Right hindlimb (tissue), 1 donor: ENCODE results near the gene TOM1L1.

Source experiments
- DNase-seq: peaks from one replicate; pipeline ENCODE4 v3.0.0-alpha.2; 2018

The TOM1L1 gene

DNA sequence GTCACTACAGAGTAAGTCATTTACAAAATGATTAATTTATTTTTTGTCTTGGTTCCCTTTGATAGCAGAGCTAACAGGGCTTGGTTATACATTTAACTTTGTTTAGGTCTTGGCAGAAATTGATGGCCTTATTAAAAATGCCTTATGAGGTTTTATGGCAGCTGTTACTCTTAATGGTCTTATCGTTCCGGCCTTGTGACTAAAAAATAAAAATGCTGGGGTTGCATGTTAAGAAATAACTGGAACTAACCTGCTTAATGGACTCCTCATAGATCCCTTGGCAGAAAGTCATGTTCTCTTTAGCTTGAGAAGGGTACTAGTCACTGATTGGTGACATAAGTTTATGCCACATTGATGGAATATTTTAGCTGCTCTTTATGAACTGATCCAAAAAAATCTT is 49.5 kb downstream of the TOM1L1 start:
- no peak for DNase-seq

DNA sequence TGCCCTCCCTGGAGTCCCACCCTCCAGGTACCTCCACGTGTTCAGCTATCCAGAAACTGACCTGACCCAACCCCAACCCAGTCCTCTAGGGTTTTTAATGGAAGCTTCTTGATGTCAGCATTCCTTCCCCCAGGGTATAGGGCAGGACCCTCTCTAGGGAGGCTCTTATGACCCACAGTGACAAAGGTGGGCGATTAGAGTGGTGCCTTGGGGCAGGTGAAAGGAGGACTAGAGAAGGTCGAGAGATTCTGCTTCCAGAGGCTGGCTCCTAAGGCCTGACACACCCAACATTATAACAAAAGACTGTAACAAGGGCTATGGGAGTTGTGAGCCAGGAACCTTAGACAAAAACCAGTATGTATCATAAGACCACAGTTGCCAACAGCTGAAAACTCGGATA is 50.6 kb downstream of the TOM1L1 start:
- no peak for DNase-seq

DNA sequence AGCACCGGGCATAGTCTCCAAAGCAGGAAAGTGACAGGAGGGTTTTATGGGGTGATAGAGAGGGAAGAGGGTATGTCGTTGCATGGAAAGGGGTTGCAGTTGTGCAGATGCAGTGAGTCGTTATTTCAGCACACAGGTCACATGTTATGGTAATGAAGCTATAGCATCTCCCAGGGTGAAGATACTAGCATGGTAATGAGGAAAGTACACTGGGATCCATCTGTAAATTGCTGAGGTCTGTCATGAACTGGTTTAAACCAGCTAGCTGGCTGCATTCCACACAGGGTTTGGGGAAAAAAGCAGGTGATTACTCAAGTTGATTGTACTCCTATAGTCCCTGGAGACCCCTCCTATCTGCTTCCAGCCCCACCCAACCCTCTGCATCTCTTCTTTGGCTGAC is 56.1 kb downstream of the TOM1L1 start:
- no peak for DNase-seq

DNA sequence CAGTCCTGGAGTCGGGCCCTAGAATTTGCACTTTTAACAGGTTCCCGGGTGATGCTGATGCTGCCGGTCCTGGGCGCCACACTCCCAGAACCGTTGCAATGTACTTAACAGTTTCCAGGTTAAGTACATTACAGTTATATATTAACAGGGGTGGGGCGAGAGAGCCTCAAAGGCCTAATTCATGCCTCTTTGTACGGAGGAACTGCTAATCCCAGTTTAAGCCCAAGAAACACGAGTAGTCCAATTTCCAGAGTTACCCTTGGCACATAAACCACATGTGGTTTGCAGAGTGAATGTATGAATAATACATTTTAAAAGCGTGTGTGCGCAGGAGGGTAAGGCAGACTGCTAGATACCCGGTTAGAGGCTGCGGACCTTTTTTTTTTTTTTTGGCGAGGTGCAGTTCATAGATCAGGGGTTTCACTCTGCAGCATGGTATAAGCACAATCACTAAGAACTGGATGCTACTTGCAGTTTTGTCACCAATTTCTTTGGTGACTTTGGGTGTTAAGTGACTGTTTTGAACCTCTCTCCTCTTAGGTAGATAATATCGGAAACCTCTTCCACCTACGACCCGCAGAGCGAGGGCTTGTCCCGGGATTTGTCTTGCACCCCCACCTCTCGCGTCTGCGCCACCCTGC is 67.1 kb downstream of the TOM1L1 start:
- peak; percentile 28 for DNase-seq

DNA sequence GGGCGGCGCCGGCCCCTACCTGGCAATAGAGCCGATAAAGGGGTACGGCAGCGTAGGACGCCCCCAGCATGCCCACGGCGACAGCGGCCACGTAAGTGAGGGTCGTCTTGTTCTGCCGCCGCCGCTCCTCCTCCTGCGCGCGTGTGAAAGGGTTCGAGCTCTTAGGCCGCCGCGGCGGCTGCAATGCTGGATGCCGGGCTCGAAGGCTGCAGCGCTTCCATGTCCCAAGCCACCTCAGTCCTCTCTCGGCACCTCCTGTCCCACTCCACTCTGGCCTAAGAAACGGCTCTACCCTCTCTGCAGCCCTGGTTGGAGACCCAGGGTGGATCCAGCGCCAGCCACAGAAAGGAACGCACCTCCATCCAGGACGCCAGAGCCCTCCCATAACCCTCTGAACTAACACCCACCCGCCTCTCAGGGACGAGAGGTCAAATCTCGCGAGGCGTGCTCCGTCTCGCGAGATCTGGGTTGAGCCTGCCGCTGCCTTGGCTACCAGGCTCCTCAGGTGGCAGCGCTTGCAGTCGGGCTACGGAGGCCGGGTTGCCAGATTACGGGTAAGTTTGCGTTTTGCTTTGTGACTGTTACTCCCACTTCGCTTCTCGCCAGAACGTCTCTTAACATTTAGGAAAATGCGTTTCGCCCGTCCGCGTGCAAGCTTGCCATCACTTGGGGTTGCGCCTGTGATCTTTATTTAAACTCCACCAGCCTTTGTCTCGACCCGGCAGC is 67.8 kb downstream of the TOM1L1 start, which contains the start of the genes COX11 and STXBP4:
Gene COX11 (minus strand): TSS at position 393 of the 726 bp plus-strand sequence. CDS start 8 bp downstream, at position 385.
Gene STXBP4 (plus strand): TSS at position 504 of the 726 bp plus-strand sequence. CDS start 17,455 bp downstream, outside the sequence.
- DNase-seq, result peak; percentile 97

DNA sequence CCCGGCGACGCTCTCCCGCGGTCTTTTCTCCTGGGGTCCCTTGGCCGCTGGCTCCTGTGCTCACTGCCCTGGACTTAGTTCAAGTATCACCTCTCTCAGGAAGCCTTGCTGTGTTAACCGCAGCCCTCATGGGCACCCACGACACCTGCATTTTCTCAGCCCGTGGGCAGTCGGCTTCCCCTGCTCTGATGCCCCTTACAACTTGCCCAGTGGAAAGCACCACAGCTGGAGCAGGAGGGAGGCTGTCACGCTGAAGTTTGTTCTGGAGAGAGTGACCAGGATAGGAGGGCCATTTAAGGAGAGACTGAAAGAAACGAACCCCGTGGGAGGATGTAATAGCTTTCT is 68.3 kb downstream of the TOM1L1 start:
- no peak for DNase-seq

DNA sequence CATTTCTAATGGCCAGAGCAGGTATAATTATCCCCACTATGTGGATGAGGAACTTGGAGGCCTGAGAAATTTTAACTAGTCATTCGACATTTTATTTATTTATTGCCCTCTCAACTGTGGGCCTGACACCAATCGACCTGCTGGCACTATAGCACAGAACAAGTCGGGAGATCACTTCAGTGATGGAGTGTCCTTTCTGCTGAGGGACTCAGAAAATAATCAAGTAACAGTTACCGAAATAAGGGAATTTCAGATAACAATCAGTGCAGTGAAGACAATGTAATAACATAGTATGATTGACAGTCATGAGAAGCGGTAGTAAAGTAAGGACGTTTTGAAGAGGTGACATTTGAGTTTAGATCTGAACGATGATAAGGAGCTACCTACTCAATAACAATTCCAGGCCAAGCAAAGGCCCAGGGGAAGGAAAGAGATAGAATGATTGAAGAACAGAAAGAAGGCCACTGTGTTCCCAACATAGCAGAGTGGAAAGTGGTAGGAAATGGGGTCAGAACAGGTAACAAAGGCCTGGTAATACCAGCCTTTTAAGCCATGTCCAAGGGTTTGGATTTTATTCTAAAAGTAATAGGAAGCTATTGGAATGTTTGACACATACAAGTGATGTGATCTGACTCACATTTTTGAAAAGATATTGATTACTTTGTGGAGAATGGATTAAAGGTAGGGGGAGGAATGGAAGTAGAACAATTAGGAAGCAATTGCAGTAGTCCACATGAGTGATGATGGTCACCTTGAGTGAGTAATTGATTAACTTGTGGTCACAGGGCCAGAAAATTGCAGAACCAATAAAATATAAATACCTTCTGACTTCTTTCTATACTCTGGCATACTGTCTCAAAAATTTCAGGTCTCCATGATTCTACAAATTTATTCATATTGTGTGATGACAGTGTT is 69.3 kb downstream of the TOM1L1 start:
- DNase-seq, result no peak

DNA sequence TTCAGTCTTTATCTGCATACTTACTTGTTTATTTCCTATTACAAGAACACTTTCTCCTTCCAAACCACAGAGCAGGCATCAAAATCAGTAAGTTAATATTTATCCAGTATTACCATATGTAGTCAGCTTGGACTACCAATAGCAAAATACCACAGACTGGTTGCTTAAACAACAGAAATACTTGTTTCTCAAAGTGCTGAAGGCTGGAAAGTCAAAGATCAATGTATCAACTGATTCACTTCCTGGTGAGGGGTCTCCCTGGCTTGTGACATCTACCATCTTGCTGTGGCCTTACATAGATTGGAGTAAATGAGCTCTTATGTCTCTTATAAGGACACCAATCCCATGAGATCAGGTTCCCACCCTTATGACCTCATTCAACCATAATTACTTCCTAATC is 70.5 kb downstream of the TOM1L1 start:
- DNase-seq, result no peak

DNA sequence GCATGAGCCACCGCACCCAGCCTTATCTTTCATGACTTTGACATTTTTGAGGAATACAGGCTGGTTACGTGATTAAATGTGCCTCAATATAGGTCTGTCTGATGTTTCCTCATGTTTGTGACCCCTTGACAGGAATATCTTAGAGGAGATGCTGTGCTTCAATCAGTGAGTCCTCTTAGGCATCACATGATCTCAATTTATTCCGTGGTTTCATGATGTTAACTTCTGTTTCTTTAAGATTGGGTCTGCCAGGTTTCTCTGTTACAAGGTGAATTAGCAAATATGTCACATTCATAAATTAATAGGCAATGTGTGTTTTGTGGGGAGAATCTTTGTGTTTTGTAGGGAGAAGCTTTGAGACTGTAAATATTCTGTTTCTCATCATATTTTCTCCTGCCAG is 71.2 kb downstream of the TOM1L1 start:
- DNase-seq, result no peak

DNA sequence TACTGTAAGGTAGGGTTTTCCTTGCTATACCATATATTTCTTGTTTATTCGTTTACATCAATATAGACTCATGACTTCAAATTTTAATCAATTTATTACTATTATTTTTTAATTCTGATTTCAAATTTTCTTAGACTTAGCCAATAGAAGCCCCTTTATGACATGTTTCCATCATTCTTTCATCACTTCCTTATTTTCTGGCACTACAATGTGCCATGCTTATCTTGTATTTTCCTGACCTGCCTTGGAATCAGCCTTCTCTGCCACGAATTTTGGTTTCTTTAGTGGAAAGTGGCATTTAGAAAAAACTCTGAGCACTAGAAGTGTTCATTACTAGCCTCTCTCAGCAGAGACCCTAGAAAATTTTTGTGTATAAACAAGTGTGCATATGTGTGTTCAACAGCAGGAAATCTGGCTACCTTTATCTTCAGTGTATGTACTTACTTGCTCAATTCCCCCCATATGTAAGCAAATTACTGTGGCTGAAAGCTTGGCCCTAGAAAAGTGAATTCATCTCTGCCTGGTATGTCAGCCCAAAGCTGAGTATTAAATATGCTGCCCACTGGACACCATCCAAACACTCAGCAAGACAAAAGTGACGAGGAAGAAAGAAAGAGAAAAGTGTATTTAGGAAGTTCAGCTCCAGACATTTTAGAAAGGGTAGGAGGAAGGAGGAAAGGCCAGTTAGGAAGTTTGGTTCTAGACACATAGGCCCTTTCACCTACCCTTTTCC is 71.9 kb downstream of the TOM1L1 start:
- no peak for DNase-seq

DNA sequence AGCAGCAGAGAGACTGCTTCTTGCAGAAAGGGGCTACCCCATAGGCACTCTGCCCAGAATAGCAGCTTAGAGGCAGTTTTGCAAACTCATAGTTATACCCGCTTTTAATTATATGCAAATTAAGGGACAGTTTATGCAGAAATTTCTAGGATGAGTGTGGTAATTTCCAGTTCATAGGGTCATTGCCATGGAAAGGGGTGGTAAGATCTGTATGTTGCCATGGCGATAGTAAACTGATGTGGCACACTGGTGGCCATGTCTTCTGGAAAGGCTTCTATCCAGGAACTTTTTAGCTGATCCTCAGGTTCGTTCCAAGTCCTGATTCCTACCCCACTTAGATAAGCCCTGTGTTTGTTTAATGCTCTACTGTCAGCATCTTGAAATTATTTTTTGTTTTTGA is 74.1 kb downstream of the TOM1L1 start:
- DNase-seq, result no peak

DNA sequence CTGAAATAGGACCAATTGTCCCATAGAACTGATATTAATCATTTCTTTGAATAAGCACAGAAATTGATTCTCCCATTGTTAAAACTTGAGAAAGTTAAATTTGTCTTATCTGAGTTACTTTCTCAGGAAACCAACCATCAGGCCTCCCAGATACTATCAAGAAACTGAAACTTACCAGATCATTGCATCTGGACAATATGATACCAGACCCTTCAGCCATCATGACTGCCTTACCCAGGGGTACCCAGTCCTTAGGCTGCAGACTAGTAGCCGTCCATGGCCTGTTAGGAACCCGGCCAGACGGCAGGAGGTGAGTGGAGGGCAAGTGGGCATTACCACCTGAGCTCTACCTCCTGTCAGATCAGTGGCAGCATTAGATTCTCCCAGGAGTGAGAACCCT is 75.7 kb downstream of the TOM1L1 start:
- no peak for DNase-seq

DNA sequence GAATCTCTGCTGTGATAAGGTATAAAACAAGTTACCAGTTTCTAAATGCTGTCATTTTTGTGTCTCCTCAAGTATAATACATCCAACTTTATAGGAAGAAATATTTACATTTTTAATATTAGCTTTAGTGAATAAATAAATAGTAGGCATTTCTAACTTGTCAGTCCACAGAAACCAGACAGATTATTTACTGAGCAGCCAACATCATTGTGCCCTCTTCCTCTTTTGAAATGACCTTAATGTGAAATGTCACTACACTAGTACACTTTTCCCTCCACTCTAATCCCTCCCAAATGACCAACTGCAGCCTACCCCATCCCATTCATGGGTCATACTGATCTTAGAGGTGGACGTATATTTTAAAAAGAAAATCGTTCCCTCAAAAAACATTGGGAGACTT is 77.1 kb downstream of the TOM1L1 start:
- no peak for DNase-seq

DNA sequence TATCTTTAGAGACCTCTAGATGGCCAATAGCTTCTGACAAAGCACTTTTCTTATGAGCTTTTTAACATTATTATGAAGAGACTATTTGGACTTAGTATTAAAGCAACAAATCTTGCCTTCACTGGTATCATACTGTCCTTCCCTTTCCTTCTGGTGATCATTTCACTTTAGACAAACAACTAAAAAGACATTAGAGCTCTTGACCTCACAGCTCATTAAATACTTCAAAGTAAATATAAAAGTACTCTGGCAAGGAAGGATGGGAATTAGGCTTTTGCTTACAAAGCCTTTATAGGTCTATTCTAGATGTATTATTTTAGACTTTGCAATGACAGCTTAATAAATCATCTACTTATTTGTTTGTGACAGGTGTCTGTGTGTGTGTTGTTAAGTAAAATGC is 79.0 kb downstream of the TOM1L1 start:
- DNase-seq, result no peak

DNA sequence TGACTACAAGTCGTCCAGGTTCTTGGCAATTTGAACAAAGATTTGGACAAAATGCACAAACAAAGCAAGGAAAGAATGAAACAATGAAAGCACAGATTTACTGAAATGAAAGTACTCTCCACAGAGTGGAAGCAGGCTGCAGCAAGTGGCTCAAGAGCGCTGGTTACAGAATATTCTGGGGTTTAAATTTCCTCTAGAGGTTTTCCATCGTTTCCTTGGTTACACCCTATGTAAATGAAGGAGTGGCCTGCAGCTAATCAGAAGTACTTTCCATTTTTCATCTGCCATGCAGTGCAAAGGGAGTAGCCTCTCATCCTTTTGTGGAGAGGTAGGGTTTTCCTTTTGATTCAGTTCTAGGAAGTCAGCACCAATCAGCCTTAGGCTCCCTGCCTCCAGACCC is 79.7 kb downstream of the TOM1L1 start:
- DNase-seq, result no peak

DNA sequence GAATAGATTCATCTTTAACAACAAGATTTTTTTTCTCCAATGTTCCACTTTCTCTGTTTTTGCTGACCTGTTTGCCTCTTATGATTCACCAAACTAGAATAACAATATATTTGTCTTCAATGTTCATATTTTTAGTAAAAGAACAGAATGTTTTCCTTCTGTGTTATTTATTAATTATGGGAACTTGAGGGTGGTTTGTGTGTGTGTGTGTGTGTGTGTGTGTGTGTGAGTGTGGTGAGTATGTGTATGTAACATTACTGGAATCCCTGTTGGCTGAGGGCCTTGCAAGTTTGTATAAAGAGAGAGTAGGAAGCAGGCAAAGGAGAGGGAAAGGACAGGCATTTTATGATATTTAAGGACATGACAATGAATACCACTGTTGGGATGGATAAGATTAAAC is 81.7 kb downstream of the TOM1L1 start:
- DNase-seq, result no peak

DNA sequence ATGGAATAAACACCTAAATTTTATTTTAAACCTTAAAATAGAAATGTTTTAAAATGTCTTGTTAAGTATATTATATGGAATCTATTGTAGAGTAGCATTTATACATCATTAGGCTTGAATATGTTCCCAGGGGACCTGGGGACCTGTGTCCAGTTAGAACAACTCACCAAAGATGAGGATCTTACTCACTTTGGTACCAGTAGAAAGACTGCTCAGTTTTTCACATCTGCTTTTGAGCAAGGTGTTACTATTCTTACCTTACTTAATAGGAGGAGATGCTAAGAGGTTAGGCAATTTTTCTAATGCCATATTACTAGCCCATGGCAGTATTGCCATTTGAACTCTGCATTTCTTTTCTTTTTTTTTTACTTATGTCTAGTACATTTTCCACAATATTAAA is 82.6 kb downstream of the TOM1L1 start:
- no peak for DNase-seq

DNA sequence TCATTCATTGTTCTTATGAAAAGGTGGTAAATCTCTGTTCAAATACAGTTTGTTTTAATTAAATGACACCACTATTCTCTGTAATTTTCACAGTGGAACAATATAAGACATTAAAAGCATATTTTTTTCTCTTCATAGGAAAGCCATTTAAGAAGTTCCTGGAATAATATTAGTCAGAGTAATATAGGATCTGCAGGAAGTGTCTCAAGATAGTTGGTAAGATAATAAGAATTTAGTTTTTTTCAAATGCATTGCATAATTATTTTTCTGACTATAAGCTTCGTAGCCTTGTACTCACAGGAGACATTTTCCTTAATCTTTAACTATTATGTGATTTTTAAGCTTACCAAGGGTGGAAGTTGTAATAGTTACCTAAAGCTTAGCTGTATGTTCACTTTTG is 84.8 kb downstream of the TOM1L1 start:
- DNase-seq, result no peak

DNA sequence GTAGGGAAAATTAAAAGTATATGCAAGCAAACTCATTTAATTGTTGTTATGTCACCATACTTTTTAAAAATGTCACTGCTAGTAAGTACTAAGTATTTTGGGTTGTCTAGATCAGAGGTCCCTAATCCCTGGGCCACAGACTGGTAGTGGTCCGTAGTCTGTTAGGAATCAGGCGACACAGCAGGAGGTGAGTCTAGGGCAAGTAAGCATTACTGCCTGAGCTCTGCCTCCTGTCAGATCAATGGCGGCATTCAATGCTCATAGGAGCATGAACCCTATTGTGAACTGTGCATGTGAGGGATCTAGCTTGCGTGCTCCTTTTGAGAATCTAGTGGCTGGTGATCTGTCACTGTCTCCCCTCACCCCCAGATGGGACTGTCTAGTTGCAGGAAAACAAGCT is 89.5 kb downstream of the TOM1L1 start:
- DNase-seq, result no peak

DNA sequence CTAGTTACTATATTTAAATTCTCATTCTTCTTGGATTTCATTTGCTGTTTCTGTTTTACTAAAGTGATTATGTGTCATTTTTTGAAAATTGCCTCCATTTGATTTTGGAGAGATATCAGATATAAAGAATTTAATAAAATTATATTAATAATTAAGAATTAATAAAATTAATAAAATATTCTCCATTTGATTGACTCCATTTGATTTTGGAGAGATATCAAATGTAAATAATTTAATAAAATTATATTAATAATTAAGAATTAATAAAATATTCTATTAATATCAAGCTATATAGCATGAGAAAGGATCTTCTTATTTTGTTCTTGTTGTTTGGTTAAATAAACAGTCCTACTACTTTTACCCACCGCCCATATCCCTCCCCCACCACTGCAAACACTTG is 90.9 kb downstream of the TOM1L1 start:
- DNase-seq, result no peak

DNA sequence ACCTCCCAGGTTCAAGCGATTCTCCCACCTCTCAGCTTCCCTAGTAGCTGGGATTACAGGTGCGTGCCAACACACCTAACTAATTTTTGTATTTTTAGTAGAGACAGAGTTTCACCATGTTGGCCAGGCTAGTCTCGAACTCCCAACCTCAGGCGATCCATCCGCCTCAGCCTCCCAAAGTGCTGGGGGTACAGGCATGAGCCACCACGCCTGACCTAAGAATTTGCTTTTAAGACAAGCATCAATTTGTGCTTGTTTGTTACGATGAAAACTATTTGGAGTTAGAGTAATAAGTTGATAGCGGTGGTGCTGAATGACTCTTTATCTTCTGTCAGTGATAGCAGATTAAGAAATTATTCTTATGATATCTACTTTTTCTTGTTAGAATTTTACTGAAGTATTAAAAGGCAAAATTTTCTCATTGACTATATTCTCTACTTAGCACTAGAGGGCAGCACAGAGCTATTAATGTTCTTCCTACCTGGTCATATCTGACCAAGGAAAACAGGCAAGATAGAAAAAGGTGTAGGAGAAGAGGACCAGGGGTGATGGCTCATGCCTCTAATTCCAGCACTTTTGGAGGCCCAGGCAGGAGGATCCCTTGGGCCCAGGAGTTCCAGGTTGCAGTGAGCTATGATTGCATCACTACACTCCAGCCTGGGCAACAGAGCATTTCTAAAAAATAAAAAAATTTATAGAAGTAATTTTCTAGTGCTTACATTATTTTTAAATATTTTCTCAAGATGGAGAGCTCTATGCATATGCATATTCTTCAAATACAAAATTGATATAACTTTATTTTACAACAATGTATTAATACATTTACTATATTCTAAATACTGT is 92.4 kb downstream of the TOM1L1 start:
- DNase-seq, result no peak

DNA sequence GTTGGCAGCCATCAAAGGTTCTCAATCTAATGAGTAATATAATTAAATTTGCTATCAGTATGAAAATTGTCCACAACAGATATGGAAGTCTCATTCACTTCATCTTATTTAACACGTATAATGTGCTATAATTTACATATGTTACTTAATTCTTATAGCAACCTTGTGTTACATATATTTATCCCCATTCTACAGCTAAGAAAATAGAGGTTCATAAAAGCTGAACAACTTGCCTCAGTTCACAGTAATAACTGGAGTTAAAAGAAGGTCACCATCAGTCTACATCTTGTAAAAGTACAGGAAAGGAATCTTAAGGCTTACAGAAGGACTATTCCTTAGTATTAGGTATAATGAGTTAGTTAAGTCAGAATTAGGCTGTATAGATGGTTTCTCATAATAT is 95.8 kb downstream of the TOM1L1 start:
- no peak for DNase-seq
